GDM1 (cell line): ENCODE results near the gene PRDM16.
"Not testable (repeated sequence)": the region's sequence is repeated elsewhere in the genome, so short reads cannot be mapped to it uniquely, and the experiment has no call there.

Experiments
- DNase-seq: peaks from one replicate; lab custom pipeline; 2025; lab: John Stamatoyannopoulos, UW

PRDM16 gene

GRCh38 chr1:3082051-3082450 is 13.0 kb downstream of the PRDM16 start:
- DNase-seq: no peak

GRCh38 chr1:3082571-3083516 is 13.8 kb downstream of the PRDM16 start:
- DNase-seq: no peak

- DNase-seq: no peak
Measured at GRCh38 chr1:3084154-3084553, 15.2 kb downstream of the PRDM16 start.

- DNase-seq: no peak
Measured at GRCh38 chr1:3084726-3085125, 15.7 kb downstream of the PRDM16 start.

GRCh38 chr1:3085721-3086120 is 16.7 kb downstream of the PRDM16 start:
- no peak for DNase-seq

- no peak for DNase-seq
Measured at GRCh38 chr1:3086272-3086974, 17.4 kb downstream of the PRDM16 start.

- no peak for DNase-seq
Measured at GRCh38 chr1:3087049-3087448, 18.0 kb downstream of the PRDM16 start.

GRCh38 chr1:3087946-3088668 is 19.1 kb downstream of the PRDM16 start:
- DNase-seq: not testable (repeated sequence)

- DNase-seq: no peak
Measured at GRCh38 chr1:3089490-3089889, 20.5 kb downstream of the PRDM16 start.

- no peak for DNase-seq
Measured at GRCh38 chr1:3091334-3091733, 22.3 kb downstream of the PRDM16 start.

- DNase-seq: no peak
Measured at GRCh38 chr1:3092530-3092929, 23.5 kb downstream of the PRDM16 start.

GRCh38 chr1:3093898-3094626 is 25.1 kb downstream of the PRDM16 start:
- DNase-seq: peak; percentile 74

- no peak for DNase-seq
Measured at GRCh38 chr1:3094863-3095780, 26.1 kb downstream of the PRDM16 start.

GRCh38 chr1:3096345-3096744 is 27.3 kb downstream of the PRDM16 start:
- DNase-seq: peak; percentile 41

- no peak for DNase-seq
Measured at GRCh38 chr1:3097231-3097630, 28.2 kb downstream of the PRDM16 start.

GRCh38 chr1:3097861-3098260 is 28.9 kb downstream of the PRDM16 start:
- DNase-seq: no peak

- DNase-seq: no peak
Measured at GRCh38 chr1:3099861-3100260, 30.9 kb downstream of the PRDM16 start.

GRCh38 chr1:3101124-3101939 is 32.3 kb downstream of the PRDM16 start:
- DNase-seq: no peak

GRCh38 chr1:3102641-3103040 is 33.6 kb downstream of the PRDM16 start:
- no peak for DNase-seq
